Lung (tissue), 12 donors: ENCODE measurements around the gene BRAF. TPM values are rescaled to one million over a fixed set of nuclear protein-coding genes. Genes with fewer than 3 reads are reported as not detected.

ENCODE experiments used
- ATAC-seq: fragments of 200-7000 bp; cut with Tn5 transposase; one replicate; pipeline ENCODE4 v1.9.1; 2020; ENCODE audit warnings: moderate number of reproducible peaks; ENCODE audit not compliant: insufficient read depth, low FRiP score
- DNase-seq, 3 donors: peaks; one replicate each; pipeline ENCODE4 v3.0.0-alpha.2; 2013 to 2017
- H3K27ac ChIP-seq, 2 donors: one replicate each; pipeline ENCODE4 v1.5.1; 2013; ENCODE audit warnings: mild to moderate bottlenecking in 2 of 2, moderate library complexity in 2 of 2, control low read depth in 1 of 2, inconsistent platforms in 1 of 2, low read depth in 1 of 2, low read length in 1 of 2
- H3K27me3 ChIP-seq, 3 donors: one replicate each; pipeline ENCODE4 v1.5.1; 2013; ENCODE audit warnings: low read length in 2 of 3; ENCODE audit not compliant: control insufficient read depth in 3 of 3, insufficient read depth in 3 of 3
- H3K36me3 ChIP-seq, 4 donors: one replicate each; pipeline ENCODE4 v1.5.1; 2013; ENCODE audit warnings: low read length in 4 of 4, mild to moderate bottlenecking in 1 of 4, moderate library complexity in 1 of 4; ENCODE audit not compliant: control insufficient read depth in 4 of 4, insufficient read depth in 4 of 4
- H3K4me1 ChIP-seq, 5 donors: one replicate each; pipeline ENCODE4 v1.5.1; 2013; ENCODE audit warnings: low read length in 5 of 5, mild to moderate bottlenecking in 2 of 5, moderate library complexity in 1 of 5; ENCODE audit not compliant: control insufficient read depth in 5 of 5, insufficient read depth in 5 of 5
- H3K4me3 ChIP-seq: one replicate; pipeline ENCODE4 v1.5.1; 2013; ENCODE audit warnings: mild to moderate bottlenecking, control low read depth, moderate library complexity
- H3K9ac ChIP-seq, 2 donors: one replicate each; pipeline ENCODE4 v1.5.1; 2013; ENCODE audit warnings: low read length in 2 of 2, control low read depth in 1 of 2; ENCODE audit not compliant: insufficient read depth in 1 of 2
- H3K9me3 ChIP-seq, 4 donors: one replicate each; pipeline ENCODE4 v1.5.1; 2013; ENCODE audit warnings: low read length in 3 of 4, mild to moderate bottlenecking in 1 of 4, moderate library complexity in 1 of 4; ENCODE audit not compliant: control insufficient read depth in 4 of 4, insufficient read depth in 3 of 4
- WGBS, 2 donors: extraction: QIAGEN DNeasy Blood & Tissue Kit; methylation state at CpG; one replicate each; pipeline ENCODE4 v1.1.7; 2013; 5-methylcytosine and 5-hydroxymethylcytosine counted together
- polyA plus RNA-seq, 2 donors: library from polyadenylated mRNA; stranded (reverse); fragments of 200-250 nt; gene quantifications; one replicate each; pipeline ENCODE4 v1.2.1, GENCODE V29; 2013
- total RNA-seq, 2 donors: library from RNA; depleted of rRNA in 1 of 2; stranded (reverse); fragments of >200 nt in 1 of 2; gene quantifications; one replicate each; pipeline ENCODE4 v1.2.1, GENCODE V29; 2014 to 2021
- TF ChIP-seq, protein P1 (sequence below): IDR thresholded peaks from 2 replicates; pipeline ENCODE4 v1.5.1; 2012; ENCODE audit warnings: mild to moderate bottlenecking; ENCODE audit errors: control extremely low read depth, extremely low read depth
- donor health status: control.
- donor health status: control.
- donor health status: Bipolar disorder and iron deficiency.
- donor health status: healthy.
- donor health status: DM: yes; HTN: yes; CAD: no.

The BRAF gene
- total and polyA plus RNA-seq, 4 donors, result 6.5 to 111 (median 22.3) TPM

DNA sequence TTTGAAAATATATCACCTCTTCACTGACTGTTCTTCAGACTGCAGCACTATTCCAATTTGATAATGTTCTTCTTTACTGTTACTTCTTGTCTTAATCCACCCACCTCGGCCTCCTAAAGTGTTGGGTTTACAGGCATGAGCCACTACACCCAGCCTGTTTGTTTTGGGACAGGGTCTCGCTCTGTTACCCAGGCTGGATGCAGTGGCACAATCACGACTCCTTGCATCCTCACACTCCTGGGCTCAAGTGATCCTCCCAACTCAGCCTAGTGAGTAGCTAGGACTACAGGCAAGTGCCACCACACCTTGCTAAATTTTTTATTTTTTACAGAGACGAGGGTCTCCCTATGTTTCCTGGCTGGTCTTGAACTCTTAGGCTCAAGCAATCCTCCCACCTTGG is 150.4 kb downstream of the BRAF start:
- TF ChIP-seq, protein P1, sequence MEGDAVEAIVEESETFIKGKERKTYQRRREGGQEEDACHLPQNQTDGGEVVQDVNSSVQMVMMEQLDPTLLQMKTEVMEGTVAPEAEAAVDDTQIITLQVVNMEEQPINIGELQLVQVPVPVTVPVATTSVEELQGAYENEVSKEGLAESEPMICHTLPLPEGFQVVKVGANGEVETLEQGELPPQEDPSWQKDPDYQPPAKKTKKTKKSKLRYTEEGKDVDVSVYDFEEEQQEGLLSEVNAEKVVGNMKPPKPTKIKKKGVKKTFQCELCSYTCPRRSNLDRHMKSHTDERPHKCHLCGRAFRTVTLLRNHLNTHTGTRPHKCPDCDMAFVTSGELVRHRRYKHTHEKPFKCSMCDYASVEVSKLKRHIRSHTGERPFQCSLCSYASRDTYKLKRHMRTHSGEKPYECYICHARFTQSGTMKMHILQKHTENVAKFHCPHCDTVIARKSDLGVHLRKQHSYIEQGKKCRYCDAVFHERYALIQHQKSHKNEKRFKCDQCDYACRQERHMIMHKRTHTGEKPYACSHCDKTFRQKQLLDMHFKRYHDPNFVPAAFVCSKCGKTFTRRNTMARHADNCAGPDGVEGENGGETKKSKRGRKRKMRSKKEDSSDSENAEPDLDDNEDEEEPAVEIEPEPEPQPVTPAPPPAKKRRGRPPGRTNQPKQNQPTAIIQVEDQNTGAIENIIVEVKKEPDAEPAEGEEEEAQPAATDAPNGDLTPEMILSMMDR, result no peak
- Histone ChIP-seq H3K27ac (no peak overlapping the region), H3K4me1 (no peaks in the 10 kb centered on the region), H3K9me3 (peaks cover 0 to 2% (median 0%) of the 10 kb centered on the region in 4 donors), H3K27me3 (no peaks in the 10 kb centered on the region), H3K4me3 (no peak overlapping the region), H3K9ac (no peak overlapping the region), H3K36me3 (peaks cover 4 to 24% (median 14%) of the 10 kb centered on the region in 4 donors)
- WGBS, 2 donors, result 95 to 97% methylated on average over 4 of the region's 4 CpGs
- DNase-seq (no peak), ATAC-seq (no peak)

DNA sequence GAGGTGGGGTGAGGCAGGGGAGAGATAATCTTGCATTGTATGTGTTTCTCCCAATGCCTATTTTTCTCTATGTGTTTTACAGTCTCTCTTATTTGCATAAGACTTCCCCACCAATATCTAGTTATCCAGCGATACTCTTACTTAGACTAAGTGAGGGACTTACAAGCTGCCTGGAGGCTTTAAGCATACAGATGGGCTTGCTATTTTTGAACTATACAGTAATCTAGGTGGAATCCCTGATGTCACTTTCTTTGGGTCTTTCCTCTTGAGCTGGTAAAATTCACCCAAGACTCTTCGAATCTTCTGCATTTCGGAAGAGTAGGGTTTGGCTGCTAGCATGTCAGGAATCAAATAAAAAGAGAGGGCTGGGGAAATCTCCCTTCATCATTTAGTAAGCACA is 151.6 kb downstream of the BRAF start:
- WGBS, 2 donors, result 95 to 96% methylated on average over 3 of the region's 3 CpGs
- Histone ChIP-seq H3K27ac (no peak overlapping the region), H3K36me3 (peaks cover 4 to 26% (median 15%) of the 10 kb centered on the region in 4 donors), H3K4me1 (no peaks in the 10 kb centered on the region), H3K4me3 (no peak overlapping the region), H3K27me3 (no peaks in the 10 kb centered on the region), H3K9ac (no peak overlapping the region), H3K9me3 (peaks cover 0 to 2% (median 0%) of the 10 kb centered on the region in 4 donors)
- DNase-seq, result no peak
- TF ChIP-seq, protein P1, result no peak
- ATAC-seq, result no peak

DNA sequence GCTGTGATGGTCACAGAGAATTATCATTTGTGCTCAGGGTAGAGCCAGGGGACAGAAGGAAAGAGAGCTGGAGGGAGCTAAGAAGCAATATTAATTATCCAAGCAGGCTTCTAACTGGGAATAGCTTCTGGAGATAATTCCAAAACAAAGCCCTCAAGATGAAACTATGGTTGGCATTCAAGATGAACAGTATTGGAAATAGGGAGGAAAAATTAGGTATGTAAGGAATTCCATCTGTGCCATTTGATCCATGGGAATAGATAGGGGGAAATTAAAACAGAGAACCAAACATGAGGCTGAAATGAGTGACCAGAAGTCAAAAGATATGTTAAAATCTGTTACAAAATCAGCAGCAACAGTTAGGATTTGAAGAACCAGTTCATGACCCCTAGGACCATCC is 152.9 kb downstream of the BRAF start:
- no peak for ATAC-seq
- Histone ChIP-seq H3K9me3 (peaks cover 0 to 2% (median 0%) of the 10 kb centered on the region in 4 donors), H3K27ac (no peak overlapping the region), H3K36me3 (peaks cover 0 to 22% (median 17%) of the 10 kb centered on the region in 4 donors), H3K9ac (no peak overlapping the region), H3K27me3 (no peaks in the 10 kb centered on the region), H3K4me3 (no peak overlapping the region), H3K4me1 (no peaks in the 10 kb centered on the region)
- no peak for DNase-seq
- TF ChIP-seq, protein P1, result no peak

DNA sequence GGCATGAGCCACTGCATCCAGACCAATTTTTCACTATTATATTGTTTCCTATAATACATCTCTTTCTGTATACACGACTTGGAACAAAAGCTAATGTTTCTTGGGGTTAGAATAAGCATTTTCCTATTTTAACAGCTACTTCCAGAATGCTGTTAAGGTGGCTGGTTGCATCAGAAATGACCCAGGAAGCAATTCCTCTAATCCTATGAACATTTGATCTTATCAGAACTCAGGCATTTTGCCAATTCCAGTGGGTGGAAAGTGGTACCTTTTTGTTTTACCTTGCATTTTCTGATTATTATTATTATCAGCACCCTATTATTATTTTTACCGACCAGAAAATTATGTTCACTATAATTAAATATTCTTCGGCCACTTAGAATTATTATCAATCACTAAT is 154.9 kb downstream of the BRAF start:
- no peak for ATAC-seq
- Histone ChIP-seq H3K27ac (no peak overlapping the region), H3K4me1 (no peaks in the 10 kb centered on the region), H3K36me3 (peaks cover 6 to 21% (median 11%) of the 10 kb centered on the region in 4 donors), H3K9ac (no peak overlapping the region), H3K27me3 (no peaks in the 10 kb centered on the region), H3K4me3 (no peak overlapping the region), H3K9me3 (peaks cover 0 to 2% (median 0%) of the 10 kb centered on the region in 4 donors)
- DNase-seq, result no peak
- whole genome bisulfite sequencing, 2 donors, result 92 to 97% methylated on average over 3 of the region's 3 CpGs
- TF ChIP-seq, protein P1, result no peak
